Gastroesophageal sphincter (tissue), 3 donors: Measurements from ENCODE around the gene TNFRSF9.

Source experiments
- EP300 ChIP-seq: sonication (generic); formaldehyde crosslinking; IDR thresholded peaks from one replicate; pipeline ENCODE4 v1.6.1; 2017; ENCODE audit warnings: antibody characterized with exemption, mild to moderate bottlenecking
- POLR2A ChIP-seq, 2 donors: fragments of 450-650 bp; IDR thresholded peaks; one replicate each; pipeline ENCODE4 v1.6.1; 2017; ENCODE audit warnings: antibody characterized with exemption in 2 of 2, mild to moderate bottlenecking in 2 of 2, moderate library complexity in 1 of 2
- POLR2AphosphoS5 ChIP-seq: sonication (generic); formaldehyde crosslinking; IDR thresholded peaks from one replicate; pipeline ENCODE4 v1.6.1; 2017; ENCODE audit warnings: antibody characterized with exemption
- TF ChIP-seq, protein P1 (sequence below), 4 experiments: fragments of 200-600 bp in 2 of 4; fragments of 450-650 bp in 2 of 4; sonication (generic) in 1 of 4; IDR thresholded peaks; one replicate each; pipeline ENCODE4 v1.5.1; 2017 to 2019; ENCODE audit warnings: antibody characterized with exemption in 4 of 4, mild to moderate bottlenecking in 2 of 4, moderate library complexity in 2 of 4

DNA sequence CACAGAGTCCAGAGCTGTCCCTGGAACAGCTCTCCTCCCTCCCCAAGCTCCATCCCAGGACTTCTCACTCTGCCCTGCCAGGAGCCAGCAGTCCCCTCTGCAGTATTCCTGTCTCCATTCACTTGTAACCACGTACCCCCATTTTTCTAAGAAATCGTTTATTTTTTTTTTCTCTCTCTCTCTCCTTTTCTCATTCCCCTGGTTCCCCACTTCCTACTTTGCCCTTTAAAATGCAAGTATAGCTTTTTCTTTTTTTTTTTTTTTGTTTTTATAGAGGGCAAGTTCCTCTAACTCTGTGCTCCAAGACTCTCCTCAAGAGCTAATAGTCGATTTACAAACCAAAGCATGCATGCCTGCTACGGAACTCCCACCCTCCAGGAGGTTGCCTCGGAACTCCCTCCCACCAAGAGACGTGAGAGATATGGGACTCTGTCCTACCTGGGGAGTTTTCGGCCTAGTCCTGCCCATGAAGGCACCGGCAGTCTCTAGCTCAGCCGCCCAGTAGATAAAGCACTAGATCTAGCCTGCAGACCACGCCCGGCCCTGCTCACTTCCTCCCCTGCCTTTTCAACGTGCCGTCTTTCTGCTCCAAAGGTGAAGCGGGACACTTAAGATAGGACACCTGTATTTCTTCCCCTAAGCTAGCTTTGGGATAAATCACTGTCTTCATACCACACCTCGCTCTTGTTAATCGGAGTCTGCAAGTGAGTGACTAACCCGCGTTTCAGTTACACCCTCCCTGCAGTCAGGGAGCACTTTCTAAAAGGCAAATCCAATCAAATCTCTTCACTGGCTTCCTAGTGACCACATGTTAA, 27.7 kb downstream of the TNFRSF9 start:
- TF ChIP-seq, protein P1, sequence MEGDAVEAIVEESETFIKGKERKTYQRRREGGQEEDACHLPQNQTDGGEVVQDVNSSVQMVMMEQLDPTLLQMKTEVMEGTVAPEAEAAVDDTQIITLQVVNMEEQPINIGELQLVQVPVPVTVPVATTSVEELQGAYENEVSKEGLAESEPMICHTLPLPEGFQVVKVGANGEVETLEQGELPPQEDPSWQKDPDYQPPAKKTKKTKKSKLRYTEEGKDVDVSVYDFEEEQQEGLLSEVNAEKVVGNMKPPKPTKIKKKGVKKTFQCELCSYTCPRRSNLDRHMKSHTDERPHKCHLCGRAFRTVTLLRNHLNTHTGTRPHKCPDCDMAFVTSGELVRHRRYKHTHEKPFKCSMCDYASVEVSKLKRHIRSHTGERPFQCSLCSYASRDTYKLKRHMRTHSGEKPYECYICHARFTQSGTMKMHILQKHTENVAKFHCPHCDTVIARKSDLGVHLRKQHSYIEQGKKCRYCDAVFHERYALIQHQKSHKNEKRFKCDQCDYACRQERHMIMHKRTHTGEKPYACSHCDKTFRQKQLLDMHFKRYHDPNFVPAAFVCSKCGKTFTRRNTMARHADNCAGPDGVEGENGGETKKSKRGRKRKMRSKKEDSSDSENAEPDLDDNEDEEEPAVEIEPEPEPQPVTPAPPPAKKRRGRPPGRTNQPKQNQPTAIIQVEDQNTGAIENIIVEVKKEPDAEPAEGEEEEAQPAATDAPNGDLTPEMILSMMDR (IDR thresholded peaks at IDR 0.05), result no peak
- TF ChIP-seq POLR2A (IDR thresholded peaks at IDR 0.05) (no peak), EP300 (no peak), POLR2AphosphoS5 (no peak)
